Epithelial cell of proximal tubule (primary cell): Measurements from ENCODE around the gene FBXL13. TPM values are rescaled to one million over a fixed set of nuclear protein-coding genes. Genes with fewer than 3 reads are reported as not detected.

Experiments
- DNase-seq: peaks from one replicate; pipeline ENCODE4 v3.0.0-alpha.2; 2011; ENCODE audit warnings: low read depth
- H3K4me3 ChIP-seq: 2 replicates; pipeline ENCODE4 v1.5.1; 2011; ENCODE audit warnings: low read depth, mild to moderate bottlenecking, low read length
- CTCF ChIP-seq: conservative IDR thresholded peaks from 2 replicates; pipeline ENCODE4 v1.5.1; 2012; ENCODE audit warnings: low read depth, mild to moderate bottlenecking, low read length
- total RNA-seq: library from RNA; depleted of rRNA; stranded (reverse); fragments of >200 nt; gene quantifications from 2 replicates; pipeline ENCODE4 v1.2.3, GENCODE V29; 2015

The FBXL13 gene
- total RNA-seq, 1 donor from 2014 or later: 1.6 TPM

DNA sequence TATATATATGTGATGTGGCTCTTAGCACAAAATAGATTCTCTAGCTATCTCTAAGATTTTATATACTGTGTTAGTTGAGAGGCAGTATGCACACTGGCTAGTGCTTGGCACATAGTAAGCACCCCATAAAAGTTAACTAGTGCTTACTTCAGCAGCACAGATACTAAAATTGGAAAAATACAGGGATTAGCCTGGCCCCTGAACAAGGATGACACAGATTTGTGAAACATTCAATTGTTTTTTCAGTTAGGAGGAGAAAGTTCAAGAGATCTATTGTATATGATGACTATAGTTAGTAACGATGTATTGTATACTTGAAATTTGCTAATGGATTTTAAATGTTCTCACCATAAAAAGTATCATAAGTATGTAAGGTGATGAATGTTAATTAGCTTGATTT, 240.1 kb downstream of the FBXL13 start:
- H3K4me3 ChIP-seq: no peak overlapping the region
- no peak for DNase-seq
- TF ChIP-seq CTCF: no peak

GRCh38 chr7:102833343-102833742, 241.3 kb downstream of the FBXL13 start:
- no peak for DNase-seq
- H3K4me3 ChIP-seq: no peak overlapping the region
- no peak for TF ChIP-seq CTCF

GRCh38 chr7:102832674-102833073, 241.9 kb downstream of the FBXL13 start:
- TF ChIP-seq CTCF: no peak

GRCh38 chr7:102830197-102830596, 244.4 kb downstream of the FBXL13 start:
- no peak for DNase-seq
- TF ChIP-seq CTCF: no peak
- no peak overlapping the region for H3K4me3 ChIP-seq

More at GRCh38 chr7:102832674-102833073, 241.9 kb downstream of the FBXL13 start:
- no peak overlapping the region for H3K4me3 ChIP-seq
- DNase-seq: no peak

- H3K4me3 ChIP-seq: no peak overlapping the region
- DNase-seq: no peak
- TF ChIP-seq CTCF: no peak
Observed at GRCh38 chr7:102829075-102829474, 245.5 kb downstream of the FBXL13 start.

- H3K4me3 ChIP-seq: no peak overlapping the region
- DNase-seq: no peak
- no peak for TF ChIP-seq CTCF
Observed at GRCh38 chr7:102828286-102828685, 246.3 kb downstream of the FBXL13 start.

DNA sequence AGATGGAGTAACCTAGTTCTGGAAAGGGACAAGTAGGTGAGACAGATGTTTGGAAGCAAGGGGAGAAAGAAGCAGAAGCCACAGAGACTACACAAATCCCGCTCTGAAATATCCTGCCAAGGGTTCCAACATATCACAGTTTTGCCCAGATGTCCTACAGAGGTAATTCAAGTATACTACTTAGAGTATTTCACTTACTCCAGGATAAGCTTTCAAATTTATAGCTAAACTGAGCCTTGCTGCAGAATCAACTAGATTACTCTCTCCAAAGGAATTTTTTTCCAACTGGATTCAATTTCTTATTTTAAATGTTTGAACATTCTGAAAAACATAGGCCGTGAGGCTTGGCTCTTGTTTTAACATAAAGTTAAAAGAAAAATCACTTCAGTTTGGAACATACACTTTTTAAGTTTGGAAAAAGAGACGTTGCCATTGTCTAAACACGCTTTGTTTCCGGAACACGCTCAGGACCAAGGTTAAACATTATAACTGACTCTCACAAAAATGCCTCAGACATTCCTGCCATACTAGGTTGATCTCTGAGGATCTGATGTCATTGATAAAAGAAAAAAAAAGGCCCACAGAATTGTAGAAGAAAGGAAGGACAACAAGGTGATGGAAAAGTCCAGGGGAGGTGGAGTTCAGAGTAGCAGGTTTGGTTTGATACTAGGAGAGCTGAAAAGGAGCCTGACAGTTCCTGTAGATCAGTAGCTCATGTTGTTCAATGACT, 251.0 kb downstream of the FBXL13 start:
- no peak overlapping the region for H3K4me3 ChIP-seq
- no peak for TF ChIP-seq CTCF
- peak; percentile 58 for DNase-seq
